WTC11 (cell line): ENCODE results near the gene GATA3. TPM values are rescaled to one million over a fixed set of nuclear protein-coding genes. Genes with fewer than 3 reads are reported as not detected.

ENCODE experiments used
- ATAC-seq: fragments of 200-7000 bp; cut with Tn5 transposase; 2 replicates; pipeline ENCODE4 v1.10.0; 2021; ENCODE audit warnings: mild to moderate bottlenecking, moderate library complexity
- CTCF ChIA-PET: fragments of 300-600 bp; sonication (Branson Sonifier 250); formaldehyde crosslinking; loops from one replicate; lab custom pipeline; 2021; ENCODE audit warnings: antibody characterized with exemption; lab: Charles Lee
- POLR2A ChIA-PET: fragments of 350-600 bp; sonication (Branson Sonifier 250); formaldehyde crosslinking; loops from one replicate; lab custom pipeline; 2021; ENCODE audit warnings: antibody characterized with exemption; lab: Charles Lee
- DNase-seq: peaks from one replicate; pipeline ENCODE4 v3.0.0; 2021; ENCODE audit warnings: low spot score
- H3K27ac Mint-ChIP-seq: 2 replicates; pipeline ENCODE4 v1.8.0; 2021; ENCODE audit warnings: mixed read lengths
- H3K27me3 Mint-ChIP-seq: 2 replicates; pipeline ENCODE4 v1.8.0; 2021; ENCODE audit warnings: low read depth, mild to moderate bottlenecking, moderate library complexity, mixed read lengths
- H3K36me3 Mint-ChIP-seq: 2 replicates; pipeline ENCODE4 v1.8.0; 2021; ENCODE audit warnings: mixed read lengths
- H3K4me1 Mint-ChIP-seq: 2 replicates; pipeline ENCODE4 v1.8.0; 2022; ENCODE audit warnings: mixed read lengths
- H3K4me3 Mint-ChIP-seq: 2 replicates; pipeline ENCODE4 v1.8.0; 2021; ENCODE audit warnings: mild to moderate bottlenecking, moderate library complexity, mixed read lengths
- H3K9me3 Mint-ChIP-seq: 2 replicates; pipeline ENCODE4 v1.8.0; 2021; ENCODE audit warnings: mixed read lengths
- ARID4B ChIP-seq: sonication (generic); formaldehyde crosslinking; IDR thresholded peaks from 2 replicates; pipeline ENCODE4 v1.8.0; 2023; ENCODE audit warnings: missing genetic modification reagents, mild to moderate bottlenecking, borderline replicate concordance
- ATF2 ChIP-seq: sonication (generic); formaldehyde crosslinking; IDR thresholded peaks from 2 replicates; pipeline ENCODE4 v1.8.1; 2022; ENCODE audit warnings: low read depth, missing genetic modification reagents, borderline replicate concordance
- CBFB ChIP-seq: sonication (generic); formaldehyde crosslinking; IDR thresholded peaks from 2 replicates; pipeline ENCODE4 v1.8.1; 2022; ENCODE audit warnings: mild to moderate bottlenecking, low read depth, missing genetic modification reagents
- ELF4 ChIP-seq: sonication (generic); formaldehyde crosslinking; IDR thresholded peaks from 2 replicates; pipeline ENCODE4 v1.8.1; 2022; ENCODE audit warnings: low read depth, mild to moderate bottlenecking, moderate library complexity, missing genetic modification reagents
- FOXP1 ChIP-seq: sonication (generic); formaldehyde crosslinking; IDR thresholded peaks from 2 replicates; pipeline ENCODE4 v1.8.0; 2022; ENCODE audit warnings: missing genetic modification reagents, mild to moderate bottlenecking, moderate library complexity, borderline replicate concordance
- HMGA2 ChIP-seq: fragments of 250-450 bp; sonication (Bioruptor Pico); IDR thresholded peaks from 2 replicates; pipeline ENCODE4 v1.4.0; 2021; ENCODE audit warnings: mild to moderate bottlenecking, moderate library complexity
- NFATC4 ChIP-seq: fragments of 250-450 bp; sonication (Bioruptor Pico); IDR thresholded peaks from 2 replicates; pipeline ENCODE4 v1.9.0; 2021; ENCODE audit warnings: mild to moderate bottlenecking
- NR1H2 ChIP-seq: sonication (generic); formaldehyde crosslinking; IDR thresholded peaks from 2 replicates; pipeline ENCODE4 v1.9.0; 2021; ENCODE audit warnings: mild to moderate bottlenecking, moderate library complexity, missing genetic modification reagents
- NR3C1 ChIP-seq: sonication (generic); formaldehyde crosslinking; conservative IDR thresholded peaks from 2 replicates; pipeline ENCODE4 v1.8.1; 2023; ENCODE audit warnings: low read depth, mild to moderate bottlenecking, missing genetic modification reagents
- USF2 ChIP-seq: sonication (generic); formaldehyde crosslinking; IDR thresholded peaks from 2 replicates; pipeline ENCODE4 v1.8.1; 2023; ENCODE audit warnings: mild to moderate bottlenecking, missing genetic modification reagents, moderate library complexity
- ZNF121 ChIP-seq: sonication (generic); formaldehyde crosslinking; IDR thresholded peaks from 2 replicates; pipeline ENCODE4 v1.8.0; 2023; ENCODE audit warnings: missing genetic modification reagents
- ZNF232 ChIP-seq: sonication (generic); formaldehyde crosslinking; IDR thresholded peaks from 2 replicates; pipeline ENCODE4 v1.8.0; 2022; ENCODE audit warnings: mild to moderate bottlenecking, missing genetic modification reagents
- ZNF396 ChIP-seq: fragments of 250-450 bp; sonication (Bioruptor Pico); IDR thresholded peaks from 2 replicates; pipeline ENCODE4 v1.8.0; 2021; ENCODE audit warnings: mild to moderate bottlenecking, moderate library complexity, borderline replicate concordance
- ZNF425 ChIP-seq: fragments of 250-450 bp; sonication (Bioruptor Pico); conservative IDR thresholded peaks from 2 replicates; pipeline ENCODE4 v1.9.0; 2021; ENCODE audit warnings: mild to moderate bottlenecking
- ZNF512 ChIP-seq: sonication (generic); formaldehyde crosslinking; IDR thresholded peaks from 2 replicates; pipeline ENCODE4 v1.8.1; 2022; ENCODE audit warnings: missing genetic modification reagents, borderline replicate concordance
- ZSCAN18 ChIP-seq: fragments of 250-450 bp; sonication (Bioruptor Pico); IDR thresholded peaks from 2 replicates; pipeline ENCODE4 v2.1.2; 2022; ENCODE audit warnings: mild to moderate bottlenecking, moderate library complexity
- total RNA-seq: library from RNA; stranded (reverse); gene quantifications from 3 replicates; pipeline ENCODE4 v1.2.3, GENCODE V29; 2021

Gene GATA3
- total RNA-seq, 1 experiment from 2014 or later, result 0.72 TPM

- no peak for TF ChIP-seq ZNF425 (CRISPR knock-in tag)
Measured at GRCh38 chr10:8051851-8052257, 2.6 kb upstream of the GATA3 start (continued).

- DNase-seq, result no peak
- H3K36me3 Mint-ChIP-seq, result no peaks in the 10 kb centered on the region
- no peak for ATAC-seq
- peak overlapping the region; percentile 72 for H3K4me3 Mint-ChIP-seq
- ChIA-PET CTCF (interaction anchor here (0.9 kb wide), 1 partner anchor 296 kb away, joined by 3 read pairs; no protein-coding TSS in a partner anchor), POLR2A (interaction anchor here (0.6 kb wide), 2 partner anchors 382 to 1186 kb away, joined by 3 read pairs; no protein-coding TSS in a partner anchor)
- no peak for TF ChIP-seq ZNF232
- TF ChIP-seq NR3C1, result no peak
- no peak for TF ChIP-seq HMGA2 (CRISPR knock-in tag)
- no peak for TF ChIP-seq CBFB (CRISPR knock-in tag)
- no peak for TF ChIP-seq ZNF121 (CRISPR knock-in tag)
- no peak for TF ChIP-seq NFATC4 (CRISPR knock-in tag)
- no peak for TF ChIP-seq FOXP1 (CRISPR knock-in tag)
- no peak for TF ChIP-seq USF2 (CRISPR knock-in tag)
- no peak for TF ChIP-seq ARID4B (CRISPR knock-in tag)
- TF ChIP-seq ZNF512 (CRISPR knock-in tag), result no peak
- no peak overlapping the region for H3K27ac Mint-ChIP-seq
- peaks cover 51% of the 10 kb centered on the region for H3K4me1 Mint-ChIP-seq
- peaks cover 95% of the 10 kb centered on the region for H3K27me3 Mint-ChIP-seq
- no peaks in the 10 kb centered on the region for H3K9me3 Mint-ChIP-seq
Measured at GRCh38 chr10:8052341-8052955, 2.0 kb upstream of the GATA3 start.

GRCh38 chr10:8052956-8053445, 1.5 kb upstream of the GATA3 start:
- no peaks in the 10 kb centered on the region for H3K36me3 Mint-ChIP-seq
- ChIA-PET POLR2A (interaction anchor here (0.6 kb wide), 2 partner anchors 383 to 1185 kb away, joined by 3 read pairs; no protein-coding TSS in a partner anchor), CTCF (interaction anchor here (0.9 kb wide), 1 partner anchor 297 kb away, joined by 3 read pairs; no protein-coding TSS in a partner anchor)
- DNase-seq (no peak), ATAC-seq (no peak)
- H3K27ac Mint-ChIP-seq, result peak overlapping the region; percentile 65; the same call in 1 of the 2 replicates
- H3K4me1 Mint-ChIP-seq, result peaks cover 51% of the 10 kb centered on the region
- H3K4me3 Mint-ChIP-seq, result peak overlapping the region; percentile 72
- no peaks in the 10 kb centered on the region for H3K9me3 Mint-ChIP-seq
- H3K27me3 Mint-ChIP-seq, result peaks cover 95% of the 10 kb centered on the region
- TF ChIP-seq NFATC4 (CRISPR knock-in tag) (no peak), ZNF396 (CRISPR knock-in tag) (no peak), HMGA2 (CRISPR knock-in tag) (no peak), ZNF121 (CRISPR knock-in tag) (no peak), ZSCAN18 (CRISPR knock-in tag) (no peak), ATF2 (CRISPR knock-in tag) (no peak), NR1H2 (CRISPR knock-in tag) (no peak), ELF4 (CRISPR knock-in tag) (no peak)
